ENCODE results near the gene CELF2.

GRCh38 chr10:11080564-11080984, 62.9 kb downstream of the CELF2 start:
- TF ChIP-seq CTCF (IDR thresholded peaks at IDR 0.05): no peak
- TF ChIP-seq POLR2A (IDR thresholded peaks at IDR 0.05): no peak
